ENCODE data around the gene COQ6.

GRCh38 chr14:73913256-73913655, 36.8 kb upstream of the COQ6 start:
- no peak for TF ChIP-seq CTCF (conservative IDR thresholded peaks at IDR 0.05; ENCODE audit: low read depth, low read length)
- no peak for TF ChIP-seq EZH2 (IDR thresholded peaks at IDR 0.05; ENCODE audit: low read length, unreplicated experiment)
